ENCODE results near the gene NKPD1.

NKPD1 gene

GRCh38 chr19:45118106-45118505, 42.7 kb downstream of the NKPD1 start:
- no peak for DNase-seq (ENCODE audit: low spot score)

- DNase-seq (ENCODE audit: low spot score), result no peak
These were observed 43.1 kb downstream of the NKPD1 start for GRCh38 chr19:45117671-45118070.

DNA sequence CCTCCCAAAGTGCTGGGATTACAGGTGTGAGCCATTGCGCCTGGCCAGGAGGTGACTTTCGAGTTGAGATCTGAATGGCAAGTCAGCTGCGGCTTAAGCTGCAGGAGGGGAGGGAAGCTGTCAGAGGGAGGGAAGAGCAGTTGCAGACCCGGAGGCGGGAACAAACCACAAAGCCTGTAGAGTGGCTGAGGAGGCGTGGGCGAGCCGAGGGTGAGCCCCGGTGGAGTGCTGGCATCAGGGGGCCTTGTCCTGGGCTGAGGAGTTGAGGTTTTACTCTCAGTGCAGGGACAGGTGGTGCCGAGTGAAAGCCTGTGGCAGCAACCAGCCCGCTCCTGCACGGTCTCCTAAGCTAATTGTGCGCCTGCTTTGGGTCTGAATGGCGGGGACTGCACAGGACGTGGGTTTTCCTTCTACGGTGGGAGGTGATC, 43.6 kb downstream of the NKPD1 start:
- DNase-seq (ENCODE audit: low spot score), result peak; percentile 67

DNA sequence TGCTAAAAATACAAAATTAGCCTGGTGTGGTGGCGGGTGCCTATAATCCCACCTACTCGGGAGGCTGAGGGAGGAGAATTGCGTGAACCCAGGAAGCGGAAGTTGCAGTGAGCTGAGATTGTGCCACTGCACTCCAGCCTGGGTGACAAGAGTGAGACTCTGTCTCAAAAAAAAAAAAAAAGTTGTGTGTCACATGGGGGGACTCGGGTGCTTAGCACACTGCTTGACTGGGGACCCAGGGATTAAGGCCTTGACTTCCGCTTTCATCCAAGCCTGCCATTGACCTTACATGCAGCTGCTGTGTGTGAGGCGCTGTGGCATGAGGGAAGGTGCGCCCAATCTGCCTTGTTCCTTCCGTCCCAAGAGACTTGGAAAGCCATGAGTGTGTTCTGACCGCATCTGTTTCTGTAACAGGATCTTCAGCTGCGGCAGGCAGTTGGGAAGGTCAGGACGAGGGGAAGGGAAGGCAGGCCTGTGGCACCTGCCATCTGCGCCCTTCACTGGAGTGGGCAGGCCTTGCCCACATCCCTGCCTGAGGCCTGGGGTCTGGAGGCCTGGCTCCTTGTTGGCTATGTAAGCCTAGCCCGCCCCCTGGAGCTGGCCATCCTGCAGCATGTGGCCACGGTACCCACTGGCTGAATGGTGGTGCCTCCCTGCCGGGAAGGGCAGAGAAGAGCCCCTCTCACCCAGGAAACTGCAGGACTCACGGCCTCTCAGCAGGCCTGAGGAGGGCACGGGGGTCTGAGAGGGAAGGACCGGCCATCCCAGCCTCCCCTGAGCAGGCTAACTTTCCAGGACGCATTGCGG, 44.8 kb downstream of the NKPD1 start:
- peak; percentile 39 for DNase-seq (ENCODE audit: low spot score)

DNA sequence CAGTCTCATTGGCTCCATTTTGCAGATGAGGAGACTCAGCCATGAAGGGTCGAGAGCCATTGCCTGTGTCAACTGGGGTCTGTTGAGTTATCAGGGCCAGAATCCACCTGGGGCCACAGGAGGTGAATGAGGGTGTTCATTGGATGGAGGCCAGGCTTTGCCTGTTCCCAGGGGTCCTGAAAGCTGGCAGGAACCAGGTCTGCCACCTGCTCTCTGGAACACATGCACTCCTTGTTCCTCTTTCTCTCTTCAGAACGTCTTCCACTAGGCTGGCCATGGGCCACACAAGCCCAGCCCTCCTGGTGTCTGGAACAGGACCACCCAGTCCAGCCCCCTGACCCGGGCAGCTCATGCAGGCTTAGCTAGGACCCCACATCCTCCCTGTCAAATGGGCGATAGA, 46.7 kb downstream of the NKPD1 start:
- DNase-seq (ENCODE audit: low spot score), result no peak

DNA sequence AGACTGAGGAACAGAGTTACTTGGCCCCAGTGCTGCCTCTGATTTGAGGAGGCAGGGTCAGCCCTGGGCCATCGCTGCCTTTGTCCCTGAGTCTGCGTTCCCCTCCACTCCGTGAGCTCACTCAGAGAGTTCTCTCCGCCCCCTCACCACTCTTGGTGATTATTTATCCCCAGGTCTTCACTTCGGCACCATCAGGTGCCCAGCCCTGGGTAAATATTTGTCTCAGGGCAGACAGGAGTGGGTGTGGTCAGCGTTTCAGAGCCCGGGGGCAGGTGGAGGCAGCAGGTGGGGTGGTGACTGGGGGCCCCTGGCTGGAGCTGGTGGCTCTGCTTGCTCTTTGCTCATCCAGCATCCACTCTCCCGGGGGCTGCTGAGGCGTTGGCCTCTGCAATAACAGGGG, 47.2 kb downstream of the NKPD1 start:
- no peak for DNase-seq (ENCODE audit: low spot score)

DNA sequence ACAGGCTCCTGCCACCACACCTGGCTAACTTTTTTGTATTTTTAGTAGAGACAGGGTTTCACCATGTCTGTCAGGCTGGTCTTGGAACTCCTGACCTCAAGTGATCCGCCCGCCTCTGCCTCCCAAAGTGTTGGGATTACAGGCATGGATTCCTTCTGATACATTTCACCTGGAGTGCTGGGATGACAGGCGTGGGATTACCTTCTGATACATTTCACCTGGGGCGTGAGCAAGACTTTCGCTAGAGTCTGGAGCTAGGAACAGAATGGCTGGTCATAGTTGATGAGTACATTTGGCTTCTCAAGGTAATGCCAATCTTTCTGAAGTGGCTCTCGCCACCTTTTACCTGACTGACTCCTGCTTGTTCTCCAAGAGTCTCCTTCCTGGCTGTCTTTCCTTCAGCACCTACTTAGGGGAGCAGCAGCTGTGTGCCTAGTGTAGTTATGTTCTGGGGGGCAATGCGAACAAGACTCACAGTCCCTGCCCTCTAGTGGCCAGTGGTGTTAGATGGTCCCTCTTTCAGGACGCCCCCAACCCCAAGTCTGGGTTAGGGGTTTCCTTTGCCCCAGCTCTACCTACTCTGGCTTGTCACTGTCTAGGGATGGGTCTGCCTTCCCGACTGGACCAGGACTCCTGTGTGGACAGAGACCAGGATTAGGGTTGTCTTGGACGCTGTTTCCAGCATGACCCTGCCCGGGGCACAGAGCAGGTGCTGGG, 48.5 kb downstream of the NKPD1 start:
- DNase-seq (ENCODE audit: low spot score), result no peak
